CD4-positive, alpha-beta T cell treated with Interleukin-12 subunit alpha and Interleukin-12 subunit beta, for 1 hour (primary cell): ENCODE results near the gene PDK2.
A peak's percentile ranks its signal among the peaks of the same experiment; 100 is the strongest.
"Not testable (repeated sequence)": the region's sequence is repeated elsewhere in the genome, so short reads cannot be mapped to it uniquely, and the experiment has no call there.

Experiments
- DNase-seq: peaks from one replicate; pipeline ENCODE4 v3.0.0-alpha.2; 2020

PDK2 gene

DNA sequence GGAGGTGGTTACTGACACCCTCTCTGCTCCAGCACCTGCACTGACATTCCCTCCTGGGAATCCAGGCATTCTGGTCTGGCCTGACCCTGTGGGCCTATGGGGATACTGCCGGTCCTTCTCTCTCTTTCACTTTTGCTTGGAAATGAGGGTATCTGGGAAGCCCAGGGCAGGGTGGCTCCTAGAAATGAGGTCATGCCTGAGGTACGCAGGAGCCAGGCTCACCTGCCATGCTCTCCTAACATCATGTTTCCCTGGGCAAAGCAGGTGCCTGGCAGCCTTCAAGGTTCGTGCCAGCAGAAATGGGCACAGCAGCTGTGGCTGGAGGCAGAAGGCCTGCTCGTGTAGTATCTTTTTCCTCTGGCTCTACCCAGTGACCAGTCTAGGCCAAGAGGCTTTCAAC, 35.9 kb upstream of the PDK2 start:
- no peak for DNase-seq

- no peak for DNase-seq
Measured at GRCh38 chr17:50059759-50060273, 35.3 kb upstream of the PDK2 start.

GRCh38 chr17:50060951-50061712, 34.0 kb upstream of the PDK2 start:
- no peak for DNase-seq

DNA sequence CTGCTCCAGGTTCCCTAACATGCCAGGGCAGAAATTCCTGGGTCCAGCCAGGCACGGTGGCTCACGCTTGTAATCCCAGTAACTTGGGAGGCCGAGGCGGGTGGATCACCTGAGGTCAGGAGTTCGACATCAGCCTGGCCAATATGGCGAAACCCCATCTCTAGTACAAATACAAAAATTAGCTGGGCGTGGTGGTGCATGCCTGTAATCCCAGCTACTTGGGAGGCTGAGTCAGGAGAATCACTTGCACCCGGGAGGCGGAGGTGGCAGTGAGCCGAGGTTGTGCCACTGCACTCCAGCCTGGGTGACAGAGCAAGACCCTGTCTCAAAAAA, 33.5 kb upstream of the PDK2 start:
- not testable (repeated sequence) for DNase-seq

GRCh38 chr17:50062293-50063243, 32.6 kb upstream of the PDK2 start:
- DNase-seq, result no peak

DNA sequence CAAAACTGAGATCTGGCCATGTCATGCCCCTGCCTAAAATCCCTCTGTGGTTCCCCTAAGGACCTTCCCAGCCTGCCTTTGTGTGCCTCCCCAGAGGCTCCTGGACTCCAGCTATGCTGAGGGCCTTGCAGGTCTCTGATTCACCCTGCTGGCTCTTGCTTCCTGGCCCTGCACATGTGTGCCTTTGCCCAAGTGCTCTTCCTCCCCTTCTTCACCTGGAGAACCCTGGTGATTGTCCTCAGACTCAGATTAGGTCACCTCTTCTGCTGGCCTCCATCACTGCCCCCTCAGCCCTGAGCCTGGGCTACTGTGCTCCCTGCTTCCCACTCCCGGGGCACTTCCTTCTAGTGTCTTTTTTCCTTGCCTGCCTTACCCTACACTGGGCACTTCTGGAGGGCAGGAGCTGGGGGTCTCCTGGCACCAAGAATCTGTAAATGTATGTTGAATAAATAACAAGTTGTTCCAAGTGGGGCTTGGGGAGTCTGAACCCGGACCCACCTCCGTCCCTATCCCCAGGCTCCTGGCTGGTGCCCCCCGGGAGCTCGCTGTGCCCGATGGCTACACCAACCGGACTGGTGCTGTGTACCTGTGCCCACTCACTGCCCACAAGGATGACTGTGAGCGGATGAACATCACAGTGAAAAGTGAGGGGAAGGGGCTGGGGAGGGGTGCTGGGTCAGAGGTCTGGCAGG, 31.4 kb upstream of the PDK2 start:
- DNase-seq, result no peak

DNA sequence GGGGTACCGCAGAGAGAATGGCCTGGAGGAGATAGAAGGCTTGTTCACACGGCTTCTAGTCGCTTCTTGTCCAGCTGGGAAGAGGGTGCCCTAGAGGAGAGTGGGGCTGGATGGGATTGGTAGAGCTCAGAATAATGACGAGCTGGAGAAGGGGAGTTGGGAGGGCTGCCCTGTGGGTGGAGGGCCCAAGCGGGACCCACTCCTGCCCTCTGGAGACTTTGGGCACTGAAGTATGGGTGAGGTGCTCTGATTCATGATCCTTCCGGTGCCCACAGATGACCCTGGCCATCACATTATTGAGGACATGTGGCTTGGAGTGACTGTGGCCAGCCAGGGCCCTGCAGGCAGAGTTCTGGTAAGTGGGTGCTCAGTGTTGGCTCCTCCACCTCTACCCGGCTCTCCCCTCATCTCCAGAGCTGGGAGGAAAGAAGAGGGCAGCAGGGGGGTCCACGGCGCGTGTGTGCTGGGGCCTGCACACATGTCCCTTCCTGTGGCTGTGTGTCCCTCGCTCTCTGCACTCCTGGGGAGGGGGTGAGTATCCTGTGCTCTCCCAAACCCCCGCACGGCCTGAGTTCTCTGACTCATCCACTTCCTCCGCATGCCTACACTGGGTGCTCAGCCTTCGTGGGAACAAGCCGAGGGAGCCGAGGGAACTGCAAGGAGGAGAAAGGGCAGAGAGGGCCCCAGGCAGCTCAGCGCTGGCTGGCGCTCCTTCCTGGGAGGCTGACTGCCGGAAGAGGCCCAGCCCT, 30.7 kb upstream of the PDK2 start:
- no peak for DNase-seq

DNA sequence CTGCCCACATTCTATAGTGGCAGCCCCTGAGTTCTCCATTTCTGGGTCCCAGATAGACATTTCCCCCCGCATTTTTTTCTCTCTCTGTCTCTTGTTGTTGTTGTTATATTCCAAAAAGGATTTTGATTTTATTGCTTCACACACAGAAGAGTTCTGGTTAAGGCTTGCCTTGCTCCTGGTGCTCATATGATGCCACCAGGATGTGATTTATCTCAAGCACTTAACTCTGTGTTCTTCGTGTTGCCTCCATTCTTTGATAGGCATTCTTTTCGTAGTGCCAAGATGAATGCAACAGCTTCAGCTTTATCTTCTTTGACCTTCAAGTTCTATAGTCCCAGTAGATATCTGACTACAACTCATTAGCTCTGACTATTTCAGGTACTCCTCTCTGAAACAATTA, 30.1 kb upstream of the PDK2 start:
- no peak for DNase-seq

GRCh38 chr17:50066995-50067394, 28.2 kb upstream of the PDK2 start:
- DNase-seq, result no peak

DNA sequence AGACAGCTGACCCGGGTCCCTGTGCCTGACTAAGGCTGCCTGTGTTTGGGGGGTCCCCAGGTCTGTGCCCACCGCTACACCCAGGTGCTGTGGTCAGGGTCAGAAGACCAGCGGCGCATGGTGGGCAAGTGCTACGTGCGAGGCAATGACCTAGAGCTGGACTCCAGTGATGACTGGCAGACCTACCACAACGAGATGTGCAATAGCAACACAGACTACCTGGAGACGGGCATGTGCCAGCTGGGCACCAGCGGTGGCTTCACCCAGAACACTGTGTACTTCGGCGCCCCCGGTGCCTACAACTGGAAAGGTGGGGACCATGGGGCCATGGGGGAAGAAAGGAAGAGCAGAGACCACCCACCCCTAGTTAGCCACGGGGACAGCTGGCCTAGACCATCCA, 27.2 kb upstream of the PDK2 start:
- no peak for DNase-seq

GRCh38 chr17:50070908-50071680, 24.1 kb upstream of the PDK2 start:
- no peak for DNase-seq

- no peak for DNase-seq
Measured at GRCh38 chr17:50071692-50072091, 23.5 kb upstream of the PDK2 start.

DNA sequence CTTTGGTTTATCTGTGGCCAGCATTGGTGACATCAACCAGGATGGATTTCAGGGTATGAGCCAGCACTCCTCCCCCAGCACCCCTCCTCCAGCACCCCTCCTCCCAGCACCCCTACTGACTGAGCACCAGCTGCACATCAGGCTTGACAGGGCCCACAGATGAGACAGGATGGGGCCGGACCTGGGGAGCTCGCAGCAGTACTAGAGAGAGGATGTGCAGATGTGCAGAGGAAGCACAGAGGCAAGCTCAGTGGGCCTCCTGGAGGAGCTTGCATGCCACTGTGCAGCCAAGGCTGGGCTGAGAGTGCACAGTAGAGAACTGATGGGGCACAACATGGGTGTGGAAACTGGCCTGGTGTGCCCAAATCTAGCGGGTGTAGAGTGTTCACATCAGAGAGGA, 23.0 kb upstream of the PDK2 start:
- no peak for DNase-seq

DNA sequence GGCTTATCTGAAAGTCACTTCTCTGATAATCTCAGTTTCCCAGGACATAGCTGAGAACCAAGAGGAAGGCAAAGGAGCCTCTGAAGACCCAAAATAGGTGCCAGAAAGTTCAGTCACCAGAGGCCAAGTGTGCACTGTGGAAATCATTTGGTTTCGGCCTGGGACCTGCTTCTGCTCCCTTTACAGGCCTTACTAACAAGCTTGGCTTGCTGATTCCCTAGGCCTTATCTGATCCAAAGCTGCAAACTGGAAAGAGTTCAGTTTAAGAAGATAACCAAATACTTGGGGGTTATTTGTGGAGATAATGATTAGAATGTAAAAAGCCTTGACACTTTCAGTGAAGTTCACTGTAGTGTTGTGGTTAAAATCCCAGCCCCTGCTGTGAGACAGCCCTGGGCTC, 22.2 kb upstream of the PDK2 start:
- DNase-seq, result no peak

DNA sequence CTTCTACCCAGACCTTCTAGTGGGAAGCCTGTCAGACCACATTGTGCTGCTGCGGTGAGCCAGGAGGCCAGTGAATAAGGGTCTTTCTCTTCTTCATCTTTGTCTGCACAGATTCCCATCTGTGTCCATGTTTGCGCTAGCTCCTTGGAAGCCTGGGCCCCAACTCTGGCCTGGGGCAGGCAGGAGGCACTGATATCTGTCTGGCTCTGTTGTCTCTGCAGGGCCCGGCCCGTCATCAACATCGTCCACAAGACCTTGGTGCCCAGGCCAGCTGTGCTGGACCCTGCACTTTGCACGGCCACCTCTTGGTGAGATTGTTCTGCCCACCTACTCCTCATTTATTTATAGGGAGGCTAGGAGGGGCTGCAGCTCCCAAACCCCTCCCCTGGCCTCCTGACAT, 20.9 kb upstream of the PDK2 start:
- DNase-seq, result no peak

DNA sequence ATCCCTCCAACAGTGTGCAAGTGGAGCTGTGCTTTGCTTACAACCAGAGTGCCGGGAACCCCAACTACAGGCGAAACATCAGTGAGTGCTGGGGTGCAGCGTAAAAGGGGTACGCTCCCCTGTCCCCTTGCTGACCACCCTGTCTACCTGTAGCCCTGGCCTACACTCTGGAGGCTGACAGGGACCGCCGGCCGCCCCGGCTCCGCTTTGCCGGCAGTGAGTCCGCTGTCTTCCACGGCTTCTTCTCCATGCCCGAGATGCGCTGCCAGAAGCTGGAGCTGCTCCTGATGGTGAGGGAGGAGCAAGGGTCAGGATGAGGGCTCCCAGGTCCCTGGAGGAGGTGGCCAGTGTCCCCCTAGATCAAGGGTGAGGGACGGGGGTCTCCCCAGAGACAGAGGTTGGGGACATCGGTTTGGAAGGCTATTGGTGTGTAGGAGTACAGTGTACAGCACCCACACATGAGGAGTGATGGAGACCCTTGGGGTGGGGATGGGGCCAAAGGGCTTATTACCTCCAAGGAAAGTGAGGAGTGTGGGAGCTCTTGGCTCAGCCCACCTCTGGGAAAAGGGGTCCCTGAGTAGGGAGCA, 19.6 kb upstream of the PDK2 start:
- no peak for DNase-seq

DNA sequence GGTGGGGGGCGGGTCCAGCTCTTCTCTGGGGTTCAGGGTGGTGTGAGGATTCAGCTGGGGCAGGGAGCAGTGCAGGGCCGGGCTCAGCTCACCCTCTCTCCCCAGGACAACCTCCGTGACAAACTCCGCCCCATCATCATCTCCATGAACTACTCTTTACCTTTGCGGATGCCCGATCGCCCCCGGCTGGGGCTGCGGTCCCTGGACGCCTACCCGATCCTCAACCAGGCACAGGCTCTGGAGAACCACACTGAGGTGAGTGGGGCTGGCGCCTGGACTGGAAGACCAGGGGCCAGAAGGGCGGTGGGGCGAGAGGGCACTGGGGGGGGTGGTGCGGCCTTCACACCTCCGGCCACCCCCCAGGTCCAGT, 18.9 kb upstream of the PDK2 start:
- no peak for DNase-seq

DNA sequence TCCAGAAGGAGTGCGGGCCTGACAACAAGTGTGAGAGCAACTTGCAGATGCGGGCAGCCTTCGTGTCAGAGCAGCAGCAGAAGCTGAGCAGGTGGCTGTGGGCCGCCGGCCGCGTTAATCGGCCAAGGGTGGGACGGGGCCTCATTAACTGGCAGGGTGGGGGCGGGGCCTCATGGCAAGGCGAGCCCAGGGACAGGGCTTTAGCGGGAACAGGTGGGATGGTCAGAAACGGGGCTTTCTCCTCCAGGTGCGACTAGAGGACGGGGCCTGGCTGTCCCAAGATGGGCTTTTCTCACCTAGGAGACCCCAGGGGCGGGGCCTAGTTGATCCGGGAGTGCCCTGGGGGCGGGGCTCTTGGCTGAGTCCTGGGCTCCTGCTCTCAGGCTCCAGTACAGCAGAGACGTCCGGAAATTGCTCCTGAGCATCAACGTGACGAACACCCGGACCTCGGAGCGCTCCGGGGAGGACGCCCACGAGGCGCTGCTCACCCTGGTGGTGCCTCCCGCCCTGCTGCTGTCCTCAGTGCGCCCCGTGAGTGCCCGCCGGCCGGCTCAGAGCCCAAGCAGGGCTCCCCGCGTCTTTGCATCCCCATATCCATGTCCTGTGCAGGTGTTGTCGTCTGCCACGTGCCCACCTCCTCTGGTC, 18.4 kb upstream of the PDK2 start:
- no peak for DNase-seq

DNA sequence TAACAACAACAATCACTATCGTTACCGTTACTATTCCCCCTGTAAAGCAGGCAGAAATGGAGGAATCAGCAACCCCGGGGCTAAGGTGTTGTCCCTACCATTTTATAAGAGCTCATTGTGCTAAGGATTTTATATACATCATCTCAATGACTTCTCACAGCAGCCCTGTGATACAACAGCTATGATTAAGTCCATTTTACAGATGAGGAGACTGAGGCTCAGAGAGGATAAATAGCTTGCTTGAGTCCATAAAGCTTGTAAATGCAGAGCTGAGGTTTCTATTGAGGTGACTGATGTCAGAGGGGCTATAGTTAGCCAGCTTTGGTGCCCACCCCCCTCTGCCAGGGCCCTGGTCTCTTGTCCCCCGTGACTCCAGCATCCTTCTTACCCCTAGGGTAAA, 16.7 kb upstream of the PDK2 start:
- DNase-seq, result no peak

GRCh38 chr17:50079334-50080095, 15.6 kb upstream of the PDK2 start:
- peak; percentile 20 for DNase-seq
